Activated CD4-positive, alpha-beta T cell treated with anti-CD3 and anti-CD28 coated beads for 24 hours (primary cell): ENCODE measurements around the gene ZIC4.

Source experiments
- DNase-seq, 2 donors: peaks; one replicate each; pipeline ENCODE4 v3.0.0-alpha.2; 2020; ENCODE audit warnings: low read depth in 2 of 2

Gene ZIC4

DNA sequence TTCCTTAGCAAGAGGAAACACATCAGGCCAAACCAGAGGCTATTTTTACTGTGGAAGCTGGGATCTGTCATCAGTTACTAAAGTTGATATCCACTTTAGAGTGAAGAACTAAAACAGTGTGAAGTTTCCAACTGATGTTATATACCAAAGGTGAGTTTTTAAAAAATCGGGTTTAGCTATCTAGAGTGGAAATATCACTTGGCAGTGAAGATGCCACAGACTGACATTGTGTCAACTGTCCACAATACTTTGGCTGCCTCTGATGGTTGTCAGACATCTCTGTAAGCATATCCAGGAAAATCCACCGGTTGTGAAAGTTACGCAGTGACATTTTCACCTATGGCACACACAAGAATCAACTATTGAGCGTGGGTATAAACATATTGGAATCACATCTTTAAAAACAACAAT lies 12.0 kb upstream of the ZIC4 start:
- no peak for DNase-seq

DNA sequence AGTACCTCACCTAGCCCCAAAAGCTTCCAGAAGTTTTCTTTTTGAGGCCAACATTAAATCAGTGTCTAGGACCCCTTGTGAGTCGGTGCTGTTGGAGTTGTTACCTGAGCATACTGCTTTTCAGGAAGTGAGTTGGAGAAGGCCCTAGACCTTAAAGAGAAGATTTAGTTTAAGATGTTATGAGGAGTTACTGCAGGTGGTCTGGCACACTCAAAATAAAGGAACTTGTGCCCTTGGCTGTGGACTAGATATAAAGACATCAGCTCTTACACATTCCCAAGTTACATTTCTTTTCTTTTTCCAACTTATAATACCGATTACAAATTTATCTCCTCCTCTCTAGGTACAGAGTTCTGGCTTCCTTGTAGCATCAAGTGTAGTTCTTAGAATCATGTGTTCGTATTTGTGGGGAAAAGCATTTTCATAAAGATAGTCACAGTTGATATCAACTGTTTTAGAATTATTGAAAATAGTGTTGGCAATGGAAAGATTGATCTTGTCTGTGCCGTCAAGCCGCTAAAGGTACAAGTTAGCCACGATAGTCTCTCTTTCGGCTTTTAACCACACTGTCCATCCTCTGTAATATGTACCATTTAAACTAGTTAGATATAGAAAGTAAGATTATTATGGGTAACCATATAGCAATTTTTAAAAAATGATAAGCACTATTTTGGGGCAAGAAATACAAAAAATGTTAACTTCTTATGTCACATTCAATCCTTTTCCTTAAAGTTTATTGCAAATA lies 11.4 kb upstream of the ZIC4 start:
- DNase-seq: no peak

GRCh38 chr3:147416931-147417330 lies 10.6 kb upstream of the ZIC4 start:
- DNase-seq: no peak

GRCh38 chr3:147415874-147416273 lies 9.5 kb upstream of the ZIC4 start:
- no peak for DNase-seq

GRCh38 chr3:147415286-147415685 lies 8.9 kb upstream of the ZIC4 start:
- no peak for DNase-seq

- DNase-seq: no peak
These were observed 8.2 kb upstream of the ZIC4 start for GRCh38 chr3:147414390-147415138.

DNA sequence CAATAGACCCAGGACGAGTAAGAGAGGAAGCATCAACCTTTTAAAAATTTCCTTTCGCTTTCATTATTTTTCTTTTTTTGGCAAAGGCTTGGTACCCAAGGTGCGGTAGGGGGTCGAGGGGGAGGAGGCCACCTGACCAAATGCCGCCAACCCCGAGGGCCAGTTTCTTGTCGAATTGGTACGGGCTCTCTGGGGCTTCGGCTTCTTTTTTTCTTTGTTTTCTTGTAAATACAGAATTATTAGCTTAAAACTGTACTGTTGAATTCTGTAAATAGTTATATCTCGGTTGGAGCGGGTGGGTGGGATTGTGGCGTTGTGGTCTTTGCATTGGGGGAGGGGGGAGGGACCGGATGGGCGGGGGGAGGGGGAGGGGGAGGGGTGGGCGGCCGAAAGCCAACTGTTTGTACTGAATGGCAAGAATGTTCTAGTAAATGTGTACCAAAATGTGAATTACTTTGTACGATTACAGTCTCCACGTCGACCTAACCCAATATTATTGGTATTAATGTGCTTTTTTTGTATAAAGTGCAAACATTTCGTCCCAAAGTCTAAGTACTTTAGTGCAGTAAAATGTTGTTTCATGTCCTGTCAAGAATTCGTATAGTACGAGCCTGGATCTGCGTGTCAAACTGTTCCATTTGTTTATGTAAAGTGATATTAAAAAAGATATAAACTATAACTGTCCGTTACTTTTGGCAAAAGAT lies 7.5 kb upstream of the ZIC4 start:
- DNase-seq: no peak

DNA sequence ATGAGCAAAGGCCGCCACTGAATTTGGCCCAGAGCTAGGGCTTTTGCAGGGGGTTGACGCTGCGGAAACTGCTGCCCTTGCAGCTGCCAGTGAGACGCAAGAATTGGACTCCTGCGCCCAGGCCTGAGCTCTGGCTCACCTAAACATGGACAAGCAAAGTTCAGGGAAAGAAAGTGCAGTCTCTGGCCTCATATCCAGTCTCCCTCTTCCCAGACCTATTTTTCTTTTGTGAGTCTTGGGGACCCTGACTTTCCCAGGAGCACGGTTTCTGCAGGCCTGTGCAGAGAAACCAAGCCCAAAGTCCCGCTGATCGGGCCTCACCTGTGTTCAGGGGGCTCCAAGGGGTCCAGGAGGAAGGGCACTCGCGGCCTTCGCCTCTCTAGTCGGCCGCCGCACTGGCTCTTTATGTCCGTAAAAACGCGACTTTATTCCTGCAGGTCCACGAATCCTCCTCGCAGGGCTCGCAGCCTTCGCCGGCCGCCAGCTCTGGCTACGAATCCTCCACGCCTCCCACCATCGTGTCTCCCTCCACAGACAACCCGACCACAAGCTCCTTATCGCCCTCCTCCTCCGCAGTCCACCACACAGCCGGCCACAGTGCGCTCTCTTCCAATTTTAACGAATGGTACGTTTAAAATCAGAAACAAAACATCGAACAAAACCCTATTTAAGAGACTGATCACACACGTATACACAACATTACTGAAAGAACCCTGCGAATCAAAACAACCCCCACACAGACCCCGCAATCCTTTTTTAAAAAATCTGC lies 6.8 kb upstream of the ZIC4 start:
- DNase-seq: no peak

DNA sequence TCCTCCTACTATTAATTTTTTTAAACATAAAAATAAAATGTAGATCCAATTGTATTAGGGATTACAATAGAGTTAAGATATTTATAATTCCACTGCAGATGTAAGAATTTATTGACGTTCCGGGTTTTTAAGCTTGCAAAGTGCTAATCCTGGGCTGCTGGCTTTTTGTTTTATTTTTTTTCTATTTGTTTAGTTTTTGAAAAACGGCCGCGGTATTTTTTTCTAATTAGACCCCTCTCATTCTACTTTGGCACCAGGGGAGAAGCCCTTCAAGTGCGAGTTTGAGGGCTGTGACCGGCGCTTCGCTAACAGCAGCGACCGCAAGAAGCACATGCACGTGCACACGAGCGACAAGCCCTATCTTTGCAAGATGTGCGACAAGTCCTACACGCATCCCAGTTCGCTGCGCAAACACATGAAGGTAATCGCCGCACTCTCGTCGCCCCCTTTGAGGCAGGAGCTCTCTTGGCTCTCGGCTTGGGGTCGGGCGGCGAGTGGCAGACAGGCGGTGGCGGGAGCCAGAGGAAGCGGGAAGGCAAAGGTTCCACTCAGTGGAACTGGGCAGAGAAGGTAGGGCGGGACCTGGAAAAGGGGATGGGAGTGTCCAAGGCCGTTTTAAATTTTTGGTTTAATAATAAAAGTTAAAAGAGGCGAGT lies 6.0 kb upstream of the ZIC4 start:
- DNase-seq: no peak

- DNase-seq: no peak
These were observed 5.5 kb upstream of the ZIC4 start for GRCh38 chr3:147411815-147412241.

DNA sequence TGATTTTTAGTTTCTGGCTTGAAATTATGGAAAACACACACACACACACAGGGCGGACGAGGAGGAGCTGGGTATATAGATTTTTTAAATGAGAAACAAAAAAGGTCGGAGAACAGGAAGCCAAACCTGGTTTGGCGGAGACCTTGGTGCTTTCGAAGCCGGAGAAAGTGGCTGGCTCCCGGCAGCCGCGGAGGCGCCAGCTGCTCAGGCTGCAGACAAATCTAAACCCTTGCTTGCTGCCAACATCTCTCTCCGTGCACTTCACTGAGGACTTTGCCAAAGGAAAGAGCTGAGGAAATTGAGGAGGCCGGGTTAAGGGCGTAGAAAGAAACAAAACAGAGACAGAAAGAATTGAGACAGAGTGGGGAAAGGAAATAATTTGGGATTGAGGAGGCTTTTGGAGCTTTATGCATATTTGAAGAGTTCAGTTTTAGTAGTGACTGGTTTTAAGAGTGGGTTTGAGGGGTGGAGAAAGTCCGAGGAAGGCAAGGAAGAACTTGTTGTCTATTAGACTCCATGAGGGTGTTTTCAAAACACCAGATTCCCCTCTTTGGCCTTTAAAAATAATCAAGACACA lies 5.0 kb upstream of the ZIC4 start:
- DNase-seq: no peak

GRCh38 chr3:147410526-147411237 lies 4.3 kb upstream of the ZIC4 start:
- no peak for DNase-seq

GRCh38 chr3:147410116-147410525 lies 3.8 kb upstream of the ZIC4 start:
- no peak for DNase-seq

DNA sequence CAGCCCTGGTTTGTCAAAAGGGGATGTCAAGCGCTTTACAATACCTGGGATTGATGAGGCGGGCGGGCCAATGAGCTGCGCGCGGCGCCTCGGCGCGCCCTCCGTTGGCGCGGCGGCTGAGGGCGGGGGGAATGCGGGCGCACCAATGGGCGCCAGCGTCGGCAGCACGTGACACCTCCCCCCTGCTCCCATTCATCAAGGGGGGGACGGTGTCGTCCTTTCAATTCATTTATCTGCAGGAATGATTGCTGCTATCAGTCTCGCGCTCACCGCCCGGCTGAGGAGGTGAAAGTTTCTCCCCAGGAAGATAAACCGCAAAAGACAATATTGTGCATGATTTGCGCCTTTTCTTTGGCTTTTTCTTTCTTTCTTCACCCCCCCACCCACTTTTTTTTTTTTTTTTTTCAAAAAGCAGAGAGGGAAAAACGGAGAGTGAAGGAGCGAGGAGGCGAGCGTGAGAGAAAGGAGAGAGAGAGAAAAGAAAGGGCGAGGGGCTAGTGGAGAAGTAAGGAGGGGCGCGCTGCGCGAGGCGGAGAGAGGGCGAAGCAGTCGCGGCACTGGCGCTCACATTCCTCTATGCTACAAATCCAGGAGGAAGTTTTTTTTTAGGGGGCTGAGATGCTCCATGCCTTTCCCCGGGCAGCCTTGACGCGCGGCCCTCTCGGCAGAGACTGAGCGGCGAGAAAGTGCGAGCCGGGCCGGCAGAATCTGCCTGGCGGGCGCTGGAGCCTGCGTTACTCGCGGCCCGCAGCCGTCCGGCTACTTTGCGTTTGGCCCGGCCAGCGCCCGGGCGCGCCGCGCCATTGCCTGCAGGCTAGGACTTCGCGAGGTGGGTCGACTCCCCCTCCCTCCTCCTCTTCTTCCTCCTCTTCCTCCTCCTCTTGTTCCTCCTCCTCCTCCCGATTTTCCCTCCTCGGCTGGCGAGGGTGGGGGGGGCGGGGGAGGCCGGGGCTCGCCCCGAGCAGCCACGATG lies 3.1 kb upstream of the ZIC4 start, which contains the start of gene ZIC1:
Gene ZIC1 (plus strand): TSS at position 223 of the 973 bp plus-strand sequence. CDS start 748 bp downstream, at position 971.
- no peak for DNase-seq

- no peak for DNase-seq
These were observed 2.1 kb upstream of the ZIC4 start for GRCh38 chr3:147408188-147409100.

DNA sequence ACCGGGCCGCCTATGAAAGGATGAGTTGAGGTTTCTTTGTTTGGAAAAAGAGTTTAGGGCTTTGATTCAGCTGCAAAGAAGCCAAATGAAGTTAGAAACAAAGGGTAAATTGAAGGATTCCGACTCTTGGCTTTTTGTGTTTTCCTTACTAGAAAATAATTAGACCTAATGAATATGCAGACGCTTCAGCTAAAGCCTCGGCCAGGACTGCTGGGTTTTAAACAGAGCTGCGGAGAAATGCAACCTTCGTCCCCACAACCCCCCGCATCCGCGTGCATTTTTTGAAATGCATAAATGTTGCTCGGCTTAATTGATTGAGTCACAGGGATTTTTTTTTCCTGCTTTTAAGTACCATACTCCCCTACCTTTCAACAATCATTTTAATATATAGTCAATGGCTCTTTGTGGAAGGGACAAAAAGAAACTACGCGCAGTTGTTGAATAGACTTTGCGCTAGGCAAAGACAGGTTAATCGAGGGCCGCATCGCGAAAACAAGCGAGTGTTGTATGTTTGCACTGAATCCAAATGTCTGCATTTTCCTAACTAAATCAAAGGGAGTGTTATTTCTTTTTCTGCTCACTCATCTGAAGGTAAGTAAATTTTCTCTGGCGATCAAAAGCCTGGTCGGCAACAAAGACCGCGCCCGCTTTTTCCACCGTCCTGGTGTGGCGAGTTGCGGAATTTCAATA lies 1.3 kb upstream of the ZIC4 start:
- DNase-seq: no peak

DNA sequence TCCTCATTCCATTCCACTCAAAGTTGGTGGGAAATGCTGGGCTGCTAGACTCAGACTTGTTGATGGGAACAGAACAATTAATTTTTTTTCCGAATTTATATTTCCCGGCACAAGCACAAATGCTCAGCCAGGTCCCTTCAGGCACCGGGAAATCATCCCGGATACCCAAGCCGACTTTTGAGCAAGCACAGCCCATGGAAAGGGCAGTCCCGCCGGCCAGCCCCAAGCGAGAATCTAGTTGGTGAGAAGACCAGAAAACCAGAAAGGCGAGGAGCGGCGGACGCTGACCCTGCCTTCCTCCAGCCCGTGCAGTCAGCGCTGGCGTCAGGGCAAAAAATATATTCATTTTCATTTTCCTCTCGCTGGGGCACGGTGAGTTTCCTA lies 763 bp upstream of the ZIC4 start:
- DNase-seq: no peak
